Measurements from ENCODE around the gene TMEM208.

Gene TMEM208

GRCh38 chr16:67252609-67253497 is 25.9 kb downstream of the TMEM208 start:
- no peak for DNase-seq (ENCODE audit: low read depth)

DNA sequence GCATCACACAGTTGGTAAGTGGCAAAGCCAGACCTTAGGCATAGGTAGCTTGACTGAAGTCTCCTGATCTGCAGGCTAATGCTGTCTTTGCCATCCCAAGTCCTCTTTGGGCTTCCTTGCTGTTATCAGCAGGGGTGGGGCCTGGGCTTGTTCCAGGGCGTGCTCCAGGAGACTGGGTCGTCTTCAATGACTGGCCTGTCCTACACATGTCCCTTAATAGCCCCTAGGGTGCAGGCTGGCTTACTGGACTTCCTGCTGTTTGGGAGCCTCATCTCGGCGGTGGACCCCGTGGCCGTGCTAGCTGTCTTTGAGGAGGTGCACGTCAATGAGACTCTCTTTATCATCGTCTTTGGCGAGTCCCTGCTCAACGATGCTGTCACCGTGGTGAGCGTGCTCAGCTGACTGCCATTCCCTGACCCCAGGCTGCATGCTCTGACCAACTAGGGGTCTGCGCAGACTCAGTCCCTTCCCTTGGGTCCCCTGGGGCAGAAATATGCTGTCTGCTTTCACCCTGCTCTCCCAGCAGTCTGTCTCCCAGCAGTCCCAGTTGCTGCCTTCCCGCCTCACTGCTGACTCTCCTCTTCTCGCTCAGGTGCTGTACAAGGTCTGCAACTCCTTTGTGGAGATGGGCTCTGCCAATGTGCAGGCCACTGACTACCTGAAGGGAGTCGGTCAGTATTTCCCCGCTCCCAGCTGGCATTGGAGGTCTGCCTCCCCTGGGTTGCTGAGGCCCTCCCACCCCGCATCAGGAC is 28.0 kb downstream of the TMEM208 start:
- DNase-seq (ENCODE audit: low read depth): no peak

DNA sequence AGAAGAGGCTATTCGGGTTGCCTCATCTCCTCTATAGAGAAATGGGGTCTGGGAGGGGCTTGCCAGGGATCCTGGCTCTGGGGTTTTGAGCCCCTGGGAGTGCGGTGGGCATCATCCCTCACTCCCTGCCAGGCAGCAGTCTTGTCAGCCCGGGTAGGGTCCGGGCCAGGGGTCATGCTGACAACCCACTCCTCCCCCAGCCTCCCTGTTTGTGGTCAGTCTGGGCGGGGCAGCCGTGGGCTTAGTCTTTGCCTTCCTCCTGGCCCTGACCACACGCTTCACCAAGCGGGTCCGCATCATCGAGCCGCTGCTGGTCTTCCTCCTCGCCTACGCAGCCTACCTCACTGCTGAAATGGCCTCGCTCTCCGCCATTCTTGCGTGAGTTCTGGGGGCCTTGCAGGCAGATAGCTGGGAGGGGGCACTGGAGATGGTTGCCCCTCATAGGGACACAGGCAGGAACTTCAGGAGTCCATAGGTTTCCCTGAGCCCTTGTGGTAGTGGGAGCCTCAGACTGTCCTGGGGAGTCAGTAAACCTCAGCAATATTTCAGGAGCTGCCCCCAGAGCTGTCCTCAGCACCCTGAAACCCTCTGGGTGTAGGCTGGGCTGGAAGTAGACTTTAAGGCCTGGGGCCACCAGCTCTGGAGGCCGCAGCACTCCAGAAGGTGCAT is 28.8 kb downstream of the TMEM208 start:
- DNase-seq (ENCODE audit: low read depth): no peak

GRCh38 chr16:67256701-67257230 is 29.8 kb downstream of the TMEM208 start:
- DNase-seq (ENCODE audit: low read depth): no peak

DNA sequence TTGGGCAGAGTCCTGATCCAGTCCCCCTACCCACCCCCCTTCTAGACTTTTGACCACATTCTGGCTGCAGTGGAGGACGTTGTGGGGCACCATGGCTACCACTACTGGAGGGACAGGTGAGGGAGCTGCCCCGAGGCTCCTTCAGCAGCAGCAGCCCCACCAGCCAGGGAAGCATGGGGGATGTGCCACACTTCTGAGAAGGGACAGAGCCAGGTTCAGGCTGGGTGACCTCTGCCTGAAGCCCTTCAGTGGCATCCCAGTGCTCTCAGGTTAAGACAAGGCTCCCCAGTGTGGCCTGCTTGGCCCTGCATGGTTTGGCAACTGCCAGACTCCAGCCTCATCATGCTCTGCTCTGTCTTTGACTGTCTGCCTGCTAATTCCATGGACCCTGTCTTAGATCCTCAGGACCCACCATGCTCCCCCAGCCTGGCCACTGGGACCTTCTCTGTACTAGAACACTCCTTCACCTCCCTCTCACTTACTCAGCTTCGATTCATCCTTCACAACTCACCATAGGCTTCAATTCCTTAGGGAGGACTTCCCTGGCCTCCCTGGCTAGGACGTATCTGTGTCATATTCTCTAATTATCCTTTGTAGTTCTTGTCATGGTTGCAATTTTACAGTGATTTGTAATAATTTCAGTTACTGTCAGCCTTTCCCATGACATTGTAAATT is 30.7 kb downstream of the TMEM208 start:
- no peak for DNase-seq (ENCODE audit: low read depth)

- DNase-seq (ENCODE audit: low read depth): no peak
Measured at GRCh38 chr16:67258161-67258835, 31.4 kb downstream of the TMEM208 start.

GRCh38 chr16:67259705-67260104 is 32.8 kb downstream of the TMEM208 start:
- no peak for DNase-seq (ENCODE audit: low read depth)

- no peak for DNase-seq (ENCODE audit: low read depth)
Measured at GRCh38 chr16:67260426-67261063, 33.6 kb downstream of the TMEM208 start.

GRCh38 chr16:67263201-67263600 is 36.3 kb downstream of the TMEM208 start:
- no peak for DNase-seq (ENCODE audit: low read depth)

GRCh38 chr16:67264277-67264676 is 37.3 kb downstream of the TMEM208 start:
- no peak for DNase-seq (ENCODE audit: low read depth)

DNA sequence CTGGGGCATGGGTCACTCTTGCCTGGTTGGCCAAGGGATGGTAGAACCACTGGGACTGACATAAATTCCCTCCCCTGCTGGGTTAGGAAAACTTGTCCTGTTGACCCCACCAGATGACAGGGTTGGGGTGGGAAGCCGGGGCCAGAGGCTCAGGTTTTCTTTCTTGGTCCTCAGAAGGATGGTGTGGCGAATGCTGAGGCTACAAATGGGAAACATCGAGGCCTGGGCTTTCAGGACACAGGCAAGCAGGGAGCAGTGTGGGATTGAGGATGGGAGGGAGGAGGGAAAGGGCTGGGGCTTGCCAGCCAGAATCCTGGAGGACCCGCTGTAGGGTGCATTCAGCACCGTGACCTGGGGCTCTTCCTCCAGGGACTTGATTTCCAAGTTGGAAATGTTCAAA is 37.9 kb downstream of the TMEM208 start:
- no peak for DNase-seq (ENCODE audit: low read depth)

DNA sequence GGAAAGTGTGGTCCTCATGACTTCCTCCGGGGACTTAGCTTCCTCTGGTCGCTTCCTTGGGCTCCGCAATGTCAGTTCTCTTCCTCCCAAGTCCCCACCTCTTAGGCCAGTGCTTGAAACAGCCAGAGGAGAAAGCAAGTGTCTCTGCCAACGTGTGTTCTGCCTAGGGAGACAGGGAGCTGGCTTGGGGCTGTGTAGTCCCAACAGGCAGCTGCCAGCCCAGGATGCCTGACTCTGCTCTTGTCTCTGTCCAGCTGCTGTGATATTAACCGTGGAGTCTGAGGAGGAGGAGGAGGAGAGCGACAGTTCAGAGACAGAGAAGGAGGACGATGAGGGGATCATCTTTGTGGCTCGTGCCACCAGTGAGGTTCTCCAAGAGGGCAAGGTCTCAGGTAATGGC is 38.9 kb downstream of the TMEM208 start:
- DNase-seq (ENCODE audit: low read depth): no peak

GRCh38 chr16:67268136-67268579 is 41.2 kb downstream of the TMEM208 start:
- no peak for DNase-seq (ENCODE audit: low read depth)

GRCh38 chr16:67269766-67270165 is 42.8 kb downstream of the TMEM208 start:
- no peak for DNase-seq (ENCODE audit: low read depth)

DNA sequence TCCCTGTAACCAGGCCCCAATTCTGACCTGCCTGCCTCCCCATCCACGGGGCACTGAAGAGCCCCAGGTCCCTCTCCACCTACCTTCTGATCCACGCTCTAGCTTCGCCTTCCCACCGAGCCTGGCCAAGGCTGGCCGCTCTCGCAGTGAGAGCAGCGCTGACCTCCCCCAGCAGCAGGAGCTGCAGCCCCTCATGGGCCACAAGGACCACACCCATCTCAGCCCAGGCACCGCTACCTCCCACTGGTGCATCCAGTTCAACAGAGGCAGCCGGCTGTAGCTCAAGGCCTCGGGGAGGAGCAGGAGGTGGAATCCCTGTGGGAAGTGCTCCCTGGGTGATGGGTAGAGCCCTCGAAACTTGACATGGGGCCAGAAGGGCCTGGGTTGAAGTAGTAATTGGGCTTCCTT is 44.0 kb downstream of the TMEM208 start:
- DNase-seq (ENCODE audit: low read depth): no peak

- DNase-seq (ENCODE audit: low read depth): no peak
Measured at GRCh38 chr16:67271446-67271845, 44.5 kb downstream of the TMEM208 start.

DNA sequence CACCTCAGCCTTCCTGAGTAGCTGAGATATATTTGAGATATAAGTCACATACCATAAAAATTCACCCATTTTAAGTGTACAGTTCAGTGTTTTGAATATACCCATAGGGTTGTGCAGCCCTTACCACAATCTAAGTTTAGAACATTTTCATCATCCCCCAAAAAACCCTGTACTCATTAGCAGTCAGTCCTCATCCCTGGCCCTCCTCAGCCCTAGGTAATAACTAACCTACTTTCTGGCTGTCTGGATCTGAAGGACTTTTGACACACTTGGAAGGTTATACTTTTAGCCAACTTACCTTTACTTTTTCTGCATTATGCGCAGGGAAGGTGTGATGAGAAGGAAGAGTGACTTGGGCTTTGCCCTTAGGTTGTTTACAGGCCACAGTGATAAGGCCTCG is 48.4 kb downstream of the TMEM208 start:
- DNase-seq (ENCODE audit: low read depth): no peak

DNA sequence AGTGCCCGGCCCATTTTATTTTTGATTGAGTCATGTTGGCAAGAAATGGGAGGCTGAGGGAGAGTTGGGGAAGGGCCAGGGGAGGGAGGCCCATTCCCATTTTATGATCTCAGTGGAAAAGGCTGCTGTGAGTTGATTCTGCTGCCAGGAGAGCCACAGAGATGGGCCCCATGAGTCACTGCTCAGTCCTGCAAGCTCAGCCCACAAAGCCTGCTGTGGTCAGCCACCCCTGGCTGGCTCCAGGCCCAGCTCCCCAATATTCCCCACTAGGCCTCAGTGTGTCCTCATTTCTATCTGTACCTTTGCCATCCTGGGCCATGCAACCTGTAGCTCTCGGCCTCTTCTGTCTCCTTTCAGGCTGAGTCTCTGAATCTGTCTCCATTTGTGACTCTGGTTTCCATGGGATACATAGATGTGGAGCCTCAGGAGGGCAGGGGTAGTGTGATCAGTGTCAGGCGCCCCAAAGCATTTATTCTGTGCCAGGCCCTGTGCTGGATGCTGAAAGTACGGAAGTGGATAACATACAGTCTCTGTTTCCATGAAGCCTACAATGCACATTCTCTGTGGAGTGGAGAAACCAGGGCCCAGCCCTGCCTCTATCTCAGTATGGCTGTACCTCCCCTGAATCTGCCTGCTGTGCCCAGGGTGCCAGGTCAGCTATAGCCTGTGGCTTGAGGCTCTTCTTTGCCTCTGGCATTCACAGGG is 50.5 kb downstream of the TMEM208 start:
- no peak for DNase-seq (ENCODE audit: low read depth)

DNA sequence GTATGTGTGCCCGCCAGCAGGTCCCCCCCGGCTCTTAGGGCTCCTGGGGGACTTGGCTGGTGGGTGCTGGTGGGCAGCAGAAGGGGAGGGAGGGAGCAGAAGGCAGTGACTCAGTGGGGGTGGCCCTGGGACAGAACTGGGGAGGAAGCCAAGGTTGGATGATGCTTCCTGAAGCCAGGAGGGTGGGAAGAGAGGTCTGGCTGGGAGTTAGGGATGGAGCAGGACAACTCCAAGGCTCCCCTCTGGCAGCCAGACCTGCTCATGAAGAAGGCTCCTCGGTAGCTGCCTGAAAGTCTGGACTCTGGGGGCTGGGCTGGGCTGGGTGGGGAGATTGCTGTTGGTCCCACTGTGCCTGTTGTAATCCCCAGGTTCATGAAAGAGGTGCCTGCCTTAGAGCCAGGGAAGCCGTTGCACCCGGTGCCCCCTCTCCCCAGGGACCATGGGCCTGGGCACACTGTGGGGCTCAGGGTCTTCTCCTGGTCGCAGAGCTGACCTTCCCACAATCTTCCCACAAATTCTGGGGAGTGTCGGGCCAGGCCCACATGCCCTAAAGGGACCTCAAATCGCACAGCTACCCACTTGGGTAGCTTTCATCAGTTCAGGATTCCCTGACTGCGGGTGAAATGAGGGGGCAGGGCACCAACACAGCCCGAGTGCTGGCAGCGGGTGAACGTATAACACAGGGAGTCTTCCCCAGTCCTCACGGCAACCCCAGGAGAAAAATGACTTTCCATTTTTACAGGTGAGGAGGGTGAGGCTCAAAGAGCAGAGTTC is 51.3 kb downstream of the TMEM208 start:
- DNase-seq (ENCODE audit: low read depth): no peak
